ENCODE data around the gene LMBRD2.
"Not testable (repeated sequence)": the region's sequence is repeated elsewhere in the genome, so short reads cannot be mapped to it uniquely, and the experiment has no call there.

The LMBRD2 gene

GRCh38 chr5:36151434-36152323, at the start of gene LMBRD2, which contains the start of gene SKP2:
Gene LMBRD2, minus strand, starts transcription at chr5:36151887. Its CDS starts 8,538 bp downstream, at chr5:36143349.
Gene SKP2, plus strand, starts transcription at chr5:36152111. Its CDS starts 152 bp downstream, at chr5:36152263.
- DNase-seq, result peak; percentile 96

GRCh38 chr5:36200513-36200912, 48.8 kb upstream of the LMBRD2 start:
- DNase-seq, result no peak

- no peak for DNase-seq
Observed at GRCh38 chr5:36199620-36200019, 47.9 kb upstream of the LMBRD2 start.

- not testable (repeated sequence) for DNase-seq
Observed at GRCh38 chr5:36198783-36199182, 47.1 kb upstream of the LMBRD2 start.

- DNase-seq, result no peak
Observed at GRCh38 chr5:36198281-36198680, 46.6 kb upstream of the LMBRD2 start.

GRCh38 chr5:36193746-36194145, 42.1 kb upstream of the LMBRD2 start:
- DNase-seq, result no peak

- not testable (repeated sequence) for DNase-seq
Observed at GRCh38 chr5:36184408-36184807, 32.7 kb upstream of the LMBRD2 start.

GRCh38 chr5:36181774-36182173, 30.1 kb upstream of the LMBRD2 start:
- DNase-seq, result no peak

GRCh38 chr5:36180556-36181350, 29.1 kb upstream of the LMBRD2 start:
- no peak for DNase-seq

GRCh38 chr5:36179950-36180349, 28.3 kb upstream of the LMBRD2 start:
- no peak for DNase-seq

GRCh38 chr5:36178524-36178890, 26.8 kb upstream of the LMBRD2 start:
- no peak for DNase-seq

- DNase-seq, result no peak
Observed at GRCh38 chr5:36177715-36178523, 26.2 kb upstream of the LMBRD2 start.

GRCh38 chr5:36177154-36177553, 25.5 kb upstream of the LMBRD2 start:
- DNase-seq, result no peak

- DNase-seq, result no peak
Observed at GRCh38 chr5:36175043-36175442, 23.4 kb upstream of the LMBRD2 start.

- DNase-seq, result no peak
Observed at GRCh38 chr5:36174119-36174518, 22.4 kb upstream of the LMBRD2 start.

GRCh38 chr5:36173426-36173825, 21.7 kb upstream of the LMBRD2 start:
- no peak for DNase-seq

- no peak for DNase-seq
Observed at GRCh38 chr5:36172599-36172998, 20.9 kb upstream of the LMBRD2 start.

- DNase-seq, result no peak
Observed at GRCh38 chr5:36170832-36171424, 19.2 kb upstream of the LMBRD2 start.

- no peak for DNase-seq
Observed at GRCh38 chr5:36168737-36169136, 17.1 kb upstream of the LMBRD2 start.

GRCh38 chr5:36164461-36164860, 12.8 kb upstream of the LMBRD2 start:
- no peak for DNase-seq

GRCh38 chr5:36162810-36163486, 11.3 kb upstream of the LMBRD2 start:
- DNase-seq, result no peak

- no peak for DNase-seq
Observed at GRCh38 chr5:36161361-36161760, 9.7 kb upstream of the LMBRD2 start.
